ENCODE data around the gene CABP4. TPM values are rescaled to one million over a fixed set of nuclear protein-coding genes. Genes with fewer than 3 reads are reported as not detected.
"Not testable (repeated sequence)": the region's sequence is repeated elsewhere in the genome, so short reads cannot be mapped to it uniquely, and the experiment has no call there.

The CABP4 gene
- total and polyA plus RNA-seq, 8 donors, result 0.43 to 1.7 (median 0.62) TPM; not detected in 2

DNA sequence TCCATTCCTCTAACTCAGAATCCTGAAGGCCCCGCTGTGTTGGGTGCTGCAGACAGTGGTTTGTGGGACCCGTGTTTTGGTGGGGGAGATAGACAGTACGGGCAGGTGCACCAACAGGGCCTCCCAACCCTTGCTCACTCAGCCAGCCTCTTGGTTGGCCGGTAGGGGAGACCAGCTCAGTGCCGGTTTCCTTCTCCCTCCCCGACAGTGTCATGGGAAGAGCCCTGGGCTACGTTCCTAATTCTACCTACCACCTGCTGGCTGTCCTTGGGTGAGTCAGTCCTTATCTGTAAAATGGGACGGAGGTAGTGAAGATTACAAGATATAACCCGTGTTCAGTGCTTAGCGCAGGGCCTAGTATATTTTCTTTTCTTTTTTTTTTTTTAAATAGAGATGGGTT is 8.0 kb downstream of the CABP4 start:
- intact Hi-C loops (cut with DNase I; ENCODE audit: low total_unique reads), result no loop called here
- Histone ChIP-seq H3K27ac (peak overlapping the region in 2 of 5 donors; percentile 94 to 96), H3K27me3 (no peaks in the 10 kb centered on the region), H3K4me1 (peaks cover 28 to 45% (median 43%) of the 10 kb centered on the region in 4 donors), H3K36me3 (peaks cover 0 to 5% (median 2%) of the 10 kb centered on the region in 4 donors), H3K4me3 (no peak overlapping the region), H3K9me3 (no peaks in the 10 kb centered on the region)
- no peak for DNase-seq
- TF ChIP-seq POLR2A (IDR thresholded peaks at IDR 0.05), result no peak
- TF ChIP-seq EP300 (IDR thresholded peaks at IDR 0.05), result no peak
- TF ChIP-seq, protein P1, sequence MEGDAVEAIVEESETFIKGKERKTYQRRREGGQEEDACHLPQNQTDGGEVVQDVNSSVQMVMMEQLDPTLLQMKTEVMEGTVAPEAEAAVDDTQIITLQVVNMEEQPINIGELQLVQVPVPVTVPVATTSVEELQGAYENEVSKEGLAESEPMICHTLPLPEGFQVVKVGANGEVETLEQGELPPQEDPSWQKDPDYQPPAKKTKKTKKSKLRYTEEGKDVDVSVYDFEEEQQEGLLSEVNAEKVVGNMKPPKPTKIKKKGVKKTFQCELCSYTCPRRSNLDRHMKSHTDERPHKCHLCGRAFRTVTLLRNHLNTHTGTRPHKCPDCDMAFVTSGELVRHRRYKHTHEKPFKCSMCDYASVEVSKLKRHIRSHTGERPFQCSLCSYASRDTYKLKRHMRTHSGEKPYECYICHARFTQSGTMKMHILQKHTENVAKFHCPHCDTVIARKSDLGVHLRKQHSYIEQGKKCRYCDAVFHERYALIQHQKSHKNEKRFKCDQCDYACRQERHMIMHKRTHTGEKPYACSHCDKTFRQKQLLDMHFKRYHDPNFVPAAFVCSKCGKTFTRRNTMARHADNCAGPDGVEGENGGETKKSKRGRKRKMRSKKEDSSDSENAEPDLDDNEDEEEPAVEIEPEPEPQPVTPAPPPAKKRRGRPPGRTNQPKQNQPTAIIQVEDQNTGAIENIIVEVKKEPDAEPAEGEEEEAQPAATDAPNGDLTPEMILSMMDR (IDR thresholded peaks at IDR 0.05), result no peak
- TF ChIP-seq POLR2AphosphoS5 (IDR thresholded peaks at IDR 0.05), result no peak
- WGBS, 5 donors, result 82 to 91% (median 85%) methylated on average over 8 to 10 of the region's 10 CpGs

DNA sequence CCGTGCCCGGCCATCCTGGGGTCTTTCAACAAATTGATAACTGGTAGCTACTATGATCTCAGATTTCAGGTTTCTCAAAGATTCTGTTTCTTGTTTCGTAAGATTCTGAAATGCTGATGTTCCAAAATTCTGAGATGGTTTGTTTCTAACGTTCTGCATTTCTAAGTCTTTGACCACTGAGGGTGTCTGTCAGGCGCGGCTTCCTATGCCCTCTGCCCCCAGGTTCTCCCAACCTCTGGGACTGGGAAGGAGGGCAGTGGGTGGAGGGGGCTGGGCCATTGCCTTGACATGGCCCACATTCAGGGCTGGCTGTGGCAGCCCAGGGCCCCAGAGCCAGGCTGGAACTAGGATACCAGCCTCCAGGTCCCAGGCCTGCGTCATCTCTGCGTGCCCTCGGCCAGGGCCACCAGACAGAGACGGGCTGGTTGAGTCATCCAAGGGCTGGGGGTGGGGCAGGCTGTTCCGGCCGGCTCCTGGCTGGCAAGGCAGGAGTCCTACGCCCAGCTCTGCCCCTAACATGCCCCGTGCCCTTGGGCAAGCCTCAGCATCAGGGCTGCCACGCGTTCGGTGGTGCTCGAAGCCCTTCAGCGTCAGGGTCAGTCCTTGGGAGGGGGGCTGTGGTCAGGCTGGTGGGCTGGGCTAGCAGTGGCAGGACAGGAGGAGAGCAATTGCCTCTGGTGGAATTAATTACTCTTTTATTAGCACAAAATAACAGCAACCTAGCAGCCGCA is 8.7 kb downstream of the CABP4 start:
- intact Hi-C loops (cut with DNase I; ENCODE audit: low total_unique reads), result no loop called here
- peak overlapping the region; percentile 79 to 96 (median 94) for H3K27ac ChIP-seq
- H3K4me3 ChIP-seq, result peak overlapping the region; percentile 54 to 69 (median 60)

DNA sequence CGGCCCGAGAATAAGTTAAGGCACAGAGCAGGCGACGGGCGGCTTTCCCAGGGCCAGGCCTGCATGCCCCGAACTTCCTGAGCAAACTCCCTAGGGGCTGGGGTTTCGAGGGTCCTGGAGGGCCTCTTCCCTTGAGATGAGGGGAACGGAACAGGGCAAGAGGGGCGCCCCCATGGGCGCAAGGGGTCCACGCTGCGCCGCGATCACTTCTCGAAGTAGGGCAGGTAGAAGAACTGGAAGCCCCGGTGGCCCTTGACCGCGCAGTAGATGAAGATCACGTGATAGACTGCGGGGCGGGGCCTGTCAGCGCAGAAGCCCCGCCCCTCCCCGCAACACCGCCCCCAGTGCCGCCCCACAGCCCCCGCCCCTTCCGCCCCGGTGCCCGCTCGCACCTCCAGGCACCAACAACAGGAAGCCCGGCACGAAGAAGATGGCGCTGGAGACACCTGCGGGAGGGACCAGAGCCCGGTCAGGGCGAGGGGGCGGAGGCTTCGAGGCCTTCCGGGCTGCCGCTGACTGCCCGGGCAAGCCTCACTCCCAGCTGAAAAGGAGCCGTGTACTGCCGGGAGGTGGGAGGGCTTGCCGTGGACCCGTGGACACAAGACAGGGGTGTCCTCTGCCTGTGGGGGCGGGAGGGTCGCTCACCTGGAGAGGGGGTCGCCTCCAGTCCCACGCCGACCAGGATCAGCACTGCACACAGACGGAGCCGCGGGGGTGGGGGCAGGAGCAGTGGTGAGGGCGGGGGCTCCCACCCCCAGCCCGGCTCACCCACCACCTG is 9.4 kb downstream of the CABP4 start:
- 12 to 26% (median 13%) methylated on average over 23 to 56 of the region's 56 CpGs for WGBS, 5 donors

More for the DNA sequence above, 8.7 kb downstream of the CABP4 start:
- peak; percentile 48 to 54 for DNase-seq
- peaks cover 31 to 49% (median 47%) of the 10 kb centered on the region in 4 donors for H3K4me1 ChIP-seq
- H3K36me3 ChIP-seq, result peaks cover 0 to 5% (median 2%) of the 10 kb centered on the region in 4 donors
- peak in 2 of 3 donors; percentile 27 to 36 for TF ChIP-seq POLR2AphosphoS5 (IDR thresholded peaks at IDR 0.05)
- TF ChIP-seq EP300 (IDR thresholded peaks at IDR 0.05), result no peak
- TF ChIP-seq, protein P1 (IDR thresholded peaks at IDR 0.05), result no peak
- TF ChIP-seq POLR2A (IDR thresholded peaks at IDR 0.05), result no peak
- WGBS, 5 donors, result 69 to 84% (median 80%) methylated on average over 12 to 20 of the region's 20 CpGs
- H3K27me3 ChIP-seq, result no peaks in the 10 kb centered on the region
- no peaks in the 10 kb centered on the region for H3K9me3 ChIP-seq

DNA sequence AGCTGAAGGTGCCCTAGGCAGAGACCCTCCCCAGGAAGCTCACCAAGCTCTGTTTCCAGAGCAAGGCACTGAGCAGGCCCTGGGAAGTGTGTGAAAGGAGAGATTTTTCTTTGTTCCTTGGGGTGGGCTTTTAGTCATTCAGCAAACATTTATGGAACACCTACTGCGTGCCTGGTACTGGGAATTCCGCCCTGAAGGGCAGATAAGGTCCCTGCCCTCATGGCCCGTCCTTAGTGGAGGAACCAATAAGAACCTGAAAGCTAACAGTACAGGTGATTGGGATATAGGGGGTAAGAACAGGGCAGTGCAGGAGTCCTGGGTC is 10.0 kb downstream of the CABP4 start:
- intact Hi-C loops (cut with DNase I; ENCODE audit: low total_unique reads), result no loop called here
- peak; percentile 51 to 55 for DNase-seq
- Histone ChIP-seq H3K4me1 (peaks cover 37 to 58% (median 55%) of the 10 kb centered on the region in 4 donors), H3K36me3 (peaks cover 0 to 5% (median 2%) of the 10 kb centered on the region in 4 donors), H3K9me3 (no peaks in the 10 kb centered on the region), H3K27me3 (no peaks in the 10 kb centered on the region), H3K27ac (peak overlapping the region; percentile 90 to 98 (median 95)), H3K4me3 (peak overlapping the region; percentile 54 to 69 (median 60))
- TF ChIP-seq, protein P1 (IDR thresholded peaks at IDR 0.05), result no peak
- TF ChIP-seq POLR2AphosphoS5 (IDR thresholded peaks at IDR 0.05), result peak in 1 of 3 donors; percentile 54
- 27 to 45% (median 29%) methylated on average over 3 of the region's 3 CpGs for WGBS, 5 donors

More for the DNA sequence above, 9.4 kb downstream of the CABP4 start:
- Histone ChIP-seq H3K27ac (peak overlapping the region; percentile 90 to 98 (median 95)), H3K36me3 (peaks cover 0 to 5% (median 2%) of the 10 kb centered on the region in 4 donors), H3K27me3 (no peaks in the 10 kb centered on the region), H3K4me3 (peak overlapping the region; percentile 54 to 69 (median 60)), H3K4me1 (peaks cover 33 to 52% (median 51%) of the 10 kb centered on the region in 4 donors), H3K9me3 (no peaks in the 10 kb centered on the region)
- TF ChIP-seq POLR2A (IDR thresholded peaks at IDR 0.05), result peak in 1 of 4 donors; percentile 49
- TF ChIP-seq, protein P1 (IDR thresholded peaks at IDR 0.05), result no peak
- peak in 2 of 3 donors; percentile 86 to 90 for TF ChIP-seq POLR2AphosphoS5 (IDR thresholded peaks at IDR 0.05)
- intact Hi-C loops (cut with DNase I; ENCODE audit: low total_unique reads), result no loop called here
- peak; percentile 94 to 95 for DNase-seq

DNA sequence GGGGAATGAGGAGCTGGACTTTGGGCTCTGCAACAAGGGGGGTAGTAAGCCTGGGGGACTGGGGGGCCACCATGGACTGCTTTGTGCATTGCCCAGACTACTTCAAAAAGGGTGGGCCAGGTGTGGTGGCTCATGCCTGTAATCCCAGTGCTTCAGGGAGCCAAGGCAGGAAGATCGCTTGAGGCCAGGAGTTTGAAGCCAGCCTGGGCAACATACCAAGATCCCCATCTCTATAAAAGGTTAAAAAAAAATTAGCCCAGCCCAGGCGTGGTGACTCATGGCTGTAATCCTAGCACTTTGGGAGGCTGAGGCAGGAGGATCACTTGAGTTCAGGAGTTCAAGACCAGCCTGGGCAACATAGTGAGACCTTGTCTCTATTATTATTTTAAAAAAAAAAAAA is 10.4 kb downstream of the CABP4 start:
- intact Hi-C loops (cut with DNase I; ENCODE audit: low total_unique reads); H3K9me3 ChIP-seq; H3K27me3 ChIP-seq; H3K36me3 ChIP-seq; DNase-seq: not testable (repeated sequence)
- 40 to 56% (median 45%) methylated on average over 2 of the region's 2 CpGs for WGBS, 5 donors
- H3K27ac ChIP-seq, result peak overlapping the region; percentile 90 to 98 (median 95)
- H3K4me1 ChIP-seq, result peaks cover 37 to 58% (median 55%) of the 10 kb centered on the region in 4 donors
- peak overlapping the region in 3 of 4 donors; percentile 54 to 64 (median 56) for H3K4me3 ChIP-seq
